ENCODE data around the gene IP6K2. TPM values are rescaled to one million over a fixed set of nuclear protein-coding genes. Genes with fewer than 3 reads are reported as not detected.

The IP6K2 gene
- total and polyA plus RNA-seq, 2 of the 8 experiments (the other 6 are each of a cell fraction or from before 2014, with no cell fraction given) = 95.8 to 144 TPM

- Histone ChIP-seq H3K23ac (ENCODE audit: insufficient read length) (no peak overlapping the region), H2BK120ac (replicated peaks; ENCODE audit: low read depth, low read length) (no peak overlapping the region), H2BK15ac (ENCODE audit: low read length) (no peak overlapping the region), H3K4ac (replicated peaks; ENCODE audit: insufficient read length, low read depth, low read length) (no peak overlapping the region), H3K9me3 (ENCODE audit: insufficient read depth in 2 of 2, low read depth in 1 of 2, low read length in 1 of 2) (no peaks in the 10 kb centered on the region), H3K79me2 (ENCODE audit: control insufficient read depth in 1 of 2, insufficient read depth in 2 of 2, low read length in 2 of 2) (no peaks in the 10 kb centered on the region), H4K20me1 (replicated peaks in 1 of 2; ENCODE audit: control insufficient read depth in 1 of 2, insufficient read depth in 2 of 2, low read length in 2 of 2) (peaks cover 0 to 19% of the 10 kb centered on the region in 2 experiments), H4K91ac (replicated peaks; ENCODE audit: insufficient read length, low read length) (no peak overlapping the region), H2BK20ac (ENCODE audit: low read length) (no peak overlapping the region), H4K8ac (ENCODE audit: extremely low read depth, insufficient read depth, low read length) (no peak overlapping the region), H3K9ac (replicated peaks in 1 of 4; ENCODE audit: extremely low read depth in 1 of 4, low read depth in 3 of 4, low read length in 3 of 4) (no peak overlapping the region), H3K4me3 (ENCODE audit: extremely low read depth in 1 of 4, insufficient read depth in 2 of 4, low read depth in 3 of 4, low read length in 4 of 4) (no peak overlapping the region), H3K27ac (ENCODE audit: low read depth, low read length) (no peak overlapping the region), H3K27me3 (replicated peaks in 1 of 4; ENCODE audit: control insufficient read depth in 3 of 4, extremely low read depth in 1 of 4, insufficient read depth in 3 of 4, low read length in 3 of 4) (peaks cover 0 to 5% (median 3%) of the 10 kb centered on the region in 4 experiments; a peak in 3 of 7 replicates), H3K36me3 (ENCODE audit: control insufficient read depth in 2 of 4, insufficient read depth in 4 of 4, low read length in 3 of 4) (peaks cover 0 to 18% (median 5%) of the 10 kb centered on the region in 4 experiments; a peak in 5 of 8 replicates), H3K4me1 (replicated peaks in 1 of 4; ENCODE audit: control insufficient read depth in 3 of 4, insufficient read depth in 4 of 4, low read length in 3 of 4) (peaks cover 0 to 11% (median 9%) of the 10 kb centered on the region in 4 experiments; a peak in 6 of 7 replicates), H3K23me2 (ENCODE audit: low read depth, low read length) (peaks cover 11% of the 10 kb centered on the region; the same call in 1 of the 2 replicates), H3K18ac (ENCODE audit: extremely low read depth, low read length) (no peak overlapping the region), H3K79me1 (ENCODE audit: low read depth, low read length) (no peaks in the 10 kb centered on the region), H2AK5ac (ENCODE audit: low read depth, low read length) (no peak overlapping the region), H3K4me2 (ENCODE audit: insufficient read depth in 1 of 2, low read depth in 2 of 2, low read length in 2 of 2) (no peak overlapping the region), H3K56ac (replicated peaks; ENCODE audit: insufficient read length, low read depth, low read length) (no peak overlapping the region), H3K14ac (ENCODE audit: insufficient read length) (no peak overlapping the region), H2BK5ac (ENCODE audit: low read depth, low read length) (no peak overlapping the region), H2BK12ac (ENCODE audit: low read depth, low read length) (no peak overlapping the region), H4K5ac (ENCODE audit: insufficient read length, low read depth, low read length) (no peak overlapping the region), H2AFZ (ENCODE audit: low read length) (no peak overlapping the region)
- DNase-seq (ENCODE audit: low read depth in 1 of 2, low spot score in 2 of 2) = no peak
- WGBS, 2 experiments (ENCODE audit: extremely low coverage in 1 of 2, insufficient coverage in 1 of 2, insufficient read length in 1 of 2, insufficient replicate concordance in 2 of 2, low coverage in 1 of 2, low lambda C conversion rate in 2 of 2, missing lambda C conversion rate in 1 of 2) = 89% methylated on average over 11 of the region's 11 CpGs; no CpG with 5 or more reads in 1 of the 2 experiments
- CTCF ChIA-PET (ENCODE audit: partially characterized antibody) = interaction anchor here (1.1 to 1.6 kb wide), 3 partner anchors 11 to 216 kb away, joined by 3 to 5 read pairs (median 4); partner anchors contain the start of genes CELSR3 and SLC26A6
- POLR2A ChIA-PET (ENCODE audit: partially characterized antibody) = interaction anchor here (1.2 to 10.5 kb wide), 4 partner anchors 12 to 70 kb away, joined by 3 to 111 read pairs (median 31); partner anchors contain the start of genes CELSR3, SLC26A6 and UQCRC1
- no peak for FAIRE-seq
- TF ChIP-seq SAP30 (IDR thresholded peaks at IDR 0.05; ENCODE audit: insufficient read depth, insufficient replicate concordance, low read length) (no peak), POLR2AphosphoS5 (IDR thresholded peaks at IDR 0.05; ENCODE audit: low read depth, low read length) (no peak), KDM4A (IDR thresholded peaks at IDR 0.05; ENCODE audit: low read depth, low read length, severe bottlenecking) (no peak), POLR2A (IDR thresholded peaks at IDR 0.05; ENCODE audit: control extremely low read depth in 1 of 2, low read depth in 2 of 2, low read length in 2 of 2) (no peak), CHD1 (IDR thresholded peaks at IDR 0.05; ENCODE audit: low read depth, low read length) (no peak), TAF7 (optimal IDR thresholded peaks at IDR 0.05; ENCODE audit: borderline replicate concordance, low read depth, low read length) (no peak), SP4 (IDR thresholded peaks at IDR 0.05; ENCODE audit: low read length) (no peak), MAX (IDR thresholded peaks at IDR 0.05) (no peak), PHF8 (conservative IDR thresholded peaks at IDR 0.05; ENCODE audit: low read depth, low read length) (no peak)
- TF ChIP-seq, protein P1, sequence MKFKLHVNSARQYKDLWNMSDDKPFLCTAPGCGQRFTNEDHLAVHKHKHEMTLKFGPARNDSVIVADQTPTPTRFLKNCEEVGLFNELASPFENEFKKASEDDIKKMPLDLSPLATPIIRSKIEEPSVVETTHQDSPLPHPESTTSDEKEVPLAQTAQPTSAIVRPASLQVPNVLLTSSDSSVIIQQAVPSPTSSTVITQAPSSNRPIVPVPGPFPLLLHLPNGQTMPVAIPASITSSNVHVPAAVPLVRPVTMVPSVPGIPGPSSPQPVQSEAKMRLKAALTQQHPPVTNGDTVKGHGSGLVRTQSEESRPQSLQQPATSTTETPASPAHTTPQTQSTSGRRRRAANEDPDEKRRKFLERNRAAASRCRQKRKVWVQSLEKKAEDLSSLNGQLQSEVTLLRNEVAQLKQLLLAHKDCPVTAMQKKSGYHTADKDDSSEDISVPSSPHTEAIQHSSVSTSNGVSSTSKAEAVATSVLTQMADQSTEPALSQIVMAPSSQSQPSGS (IDR thresholded peaks at IDR 0.05; ENCODE audit: low read length) = no peak
These were observed 65.2 kb downstream of the IP6K2 start for GRCh38 chr3:48651771-48652170.
